Measurements from ENCODE around the gene FAM114A1. TPM values are rescaled to one million over a fixed set of nuclear protein-coding genes. Genes with fewer than 3 reads are reported as not detected.
"Not testable (repeated sequence)": the region's sequence is repeated elsewhere in the genome, so short reads cannot be mapped to it uniquely, and the experiment has no call there.

Gene FAM114A1
- total and polyA plus RNA-seq, 2 donors from 2014 or later = 10.8 to 31.1 TPM

DNA sequence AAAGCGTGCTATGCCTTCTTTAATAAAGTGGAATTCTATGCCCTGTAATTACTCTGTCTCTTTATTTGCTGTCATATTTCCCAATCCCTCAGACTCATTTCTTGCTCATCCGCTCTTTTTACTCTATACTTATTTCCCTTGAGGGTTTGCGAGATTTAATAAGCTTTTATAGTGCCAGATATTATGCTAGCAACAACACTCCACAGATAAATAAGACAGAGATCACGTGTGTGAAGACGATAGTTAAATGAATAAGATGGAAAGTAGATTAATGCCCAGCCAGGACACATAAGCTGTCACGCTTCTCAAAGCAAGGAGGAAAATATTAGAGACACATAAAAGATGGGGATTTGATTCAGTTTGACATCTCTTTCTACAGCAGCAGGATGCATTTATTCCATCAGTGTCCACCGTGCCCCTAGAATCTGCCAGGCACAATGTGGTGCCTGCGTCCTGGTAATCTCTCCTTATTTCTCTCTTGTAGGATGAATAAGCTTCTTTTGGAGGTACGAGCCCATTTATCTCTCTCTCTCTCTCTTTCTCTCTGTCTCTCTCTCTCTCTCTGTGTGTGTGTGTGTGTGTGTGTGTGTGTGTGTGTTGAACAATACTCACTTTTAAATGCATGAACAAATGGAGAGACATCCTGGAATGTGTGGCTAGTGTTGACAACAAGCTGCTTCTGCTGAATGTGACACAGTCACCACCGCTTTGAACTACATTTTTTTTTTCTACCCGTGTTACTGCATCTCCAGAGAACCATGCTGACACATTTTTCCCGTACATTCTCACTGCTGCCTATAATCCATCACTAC lies 116.4 kb downstream of the FAM114A1 start:
- no peak for FAIRE-seq
- H3K4me1 ChIP-seq (ENCODE audit: control insufficient read depth in 2 of 3, insufficient read depth in 2 of 3, low read depth in 1 of 3, low read length in 3 of 3) = no peaks in the 10 kb centered on the region
- no peak overlapping the region for H3K9ac ChIP-seq (ENCODE audit: low read length in 3 of 3)
- no peaks in the 10 kb centered on the region for H3K27me3 ChIP-seq (ENCODE audit: control insufficient read depth, insufficient read depth, low read length)
- no peak overlapping the region for H3K27ac ChIP-seq (ENCODE audit: low read depth in 2 of 2, low read length in 2 of 2)
- no peaks in the 10 kb centered on the region for H3K36me3 ChIP-seq (ENCODE audit: control insufficient read depth in 2 of 3, insufficient read depth in 3 of 3, low read length in 3 of 3)
- no peaks in the 10 kb centered on the region for H3K9me3 ChIP-seq (ENCODE audit: control insufficient read depth in 2 of 3, insufficient read depth in 1 of 3, low read length in 3 of 3)
- intact Hi-C loops (cut with DNase I) = no loop called here
- DNase-seq = peak in 2 of 5 donors; percentile 25 to 26
- TF ChIP-seq, protein P1, sequence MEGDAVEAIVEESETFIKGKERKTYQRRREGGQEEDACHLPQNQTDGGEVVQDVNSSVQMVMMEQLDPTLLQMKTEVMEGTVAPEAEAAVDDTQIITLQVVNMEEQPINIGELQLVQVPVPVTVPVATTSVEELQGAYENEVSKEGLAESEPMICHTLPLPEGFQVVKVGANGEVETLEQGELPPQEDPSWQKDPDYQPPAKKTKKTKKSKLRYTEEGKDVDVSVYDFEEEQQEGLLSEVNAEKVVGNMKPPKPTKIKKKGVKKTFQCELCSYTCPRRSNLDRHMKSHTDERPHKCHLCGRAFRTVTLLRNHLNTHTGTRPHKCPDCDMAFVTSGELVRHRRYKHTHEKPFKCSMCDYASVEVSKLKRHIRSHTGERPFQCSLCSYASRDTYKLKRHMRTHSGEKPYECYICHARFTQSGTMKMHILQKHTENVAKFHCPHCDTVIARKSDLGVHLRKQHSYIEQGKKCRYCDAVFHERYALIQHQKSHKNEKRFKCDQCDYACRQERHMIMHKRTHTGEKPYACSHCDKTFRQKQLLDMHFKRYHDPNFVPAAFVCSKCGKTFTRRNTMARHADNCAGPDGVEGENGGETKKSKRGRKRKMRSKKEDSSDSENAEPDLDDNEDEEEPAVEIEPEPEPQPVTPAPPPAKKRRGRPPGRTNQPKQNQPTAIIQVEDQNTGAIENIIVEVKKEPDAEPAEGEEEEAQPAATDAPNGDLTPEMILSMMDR (IDR thresholded peaks at IDR 0.05; ENCODE audit: borderline replicate concordance, extremely low read depth, insufficient read depth) = no peak
- no peak overlapping the region for H3K4me3 ChIP-seq (ENCODE audit: low read length in 3 of 3)

DNA sequence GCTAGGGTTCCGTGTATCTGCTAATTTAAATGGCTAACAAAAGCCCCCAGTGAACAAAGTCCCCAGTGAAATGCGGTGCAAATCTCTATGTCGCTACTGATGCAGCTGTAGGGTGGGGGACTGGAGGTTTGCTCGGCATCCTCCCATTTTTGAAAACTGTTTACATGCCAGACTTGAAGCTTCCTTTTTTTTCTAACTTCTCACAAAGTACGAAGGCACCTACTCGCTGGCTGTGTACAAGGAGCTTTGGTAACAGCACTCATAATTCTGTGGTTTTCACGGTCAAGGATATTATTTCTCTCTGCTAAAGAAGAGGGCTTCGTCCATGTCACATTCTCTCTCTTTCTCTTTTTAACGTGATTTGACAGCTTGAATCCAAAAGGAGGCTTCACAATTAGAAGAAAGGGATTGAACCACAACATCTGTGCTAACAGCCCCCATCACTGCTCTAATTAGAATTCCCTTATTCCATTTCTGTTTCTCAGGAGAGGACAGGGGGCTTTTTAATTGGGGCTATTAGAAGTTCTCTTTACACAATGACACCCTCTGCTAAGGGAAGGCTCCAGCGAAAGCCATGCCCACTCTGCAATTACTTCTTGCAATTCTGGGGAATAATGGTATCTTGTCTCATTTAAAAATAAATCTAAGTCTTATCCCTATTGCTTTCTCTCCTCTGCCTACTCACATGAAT lies 117.9 kb downstream of the FAM114A1 start:
- Histone ChIP-seq H3K27me3 (ENCODE audit: control insufficient read depth, insufficient read depth, low read length) (no peaks in the 10 kb centered on the region), H3K4me3 (ENCODE audit: low read length in 3 of 3) (no peak overlapping the region), H3K4me1 (ENCODE audit: control insufficient read depth in 2 of 3, insufficient read depth in 2 of 3, low read depth in 1 of 3, low read length in 3 of 3) (no peaks in the 10 kb centered on the region), H3K27ac (ENCODE audit: low read depth in 2 of 2, low read length in 2 of 2) (no peak overlapping the region), H3K36me3 (ENCODE audit: control insufficient read depth in 2 of 3, insufficient read depth in 3 of 3, low read length in 3 of 3) (no peaks in the 10 kb centered on the region), H3K9ac (ENCODE audit: low read length in 3 of 3) (no peak overlapping the region), H3K9me3 (ENCODE audit: control insufficient read depth in 2 of 3, insufficient read depth in 1 of 3, low read length in 3 of 3) (no peaks in the 10 kb centered on the region)
- intact Hi-C loops (cut with DNase I) = no loop called here
- TF ChIP-seq, protein P1 (IDR thresholded peaks at IDR 0.05; ENCODE audit: borderline replicate concordance, extremely low read depth, insufficient read depth) = no peak
- FAIRE-seq (no peak), DNase-seq (no peak)

DNA sequence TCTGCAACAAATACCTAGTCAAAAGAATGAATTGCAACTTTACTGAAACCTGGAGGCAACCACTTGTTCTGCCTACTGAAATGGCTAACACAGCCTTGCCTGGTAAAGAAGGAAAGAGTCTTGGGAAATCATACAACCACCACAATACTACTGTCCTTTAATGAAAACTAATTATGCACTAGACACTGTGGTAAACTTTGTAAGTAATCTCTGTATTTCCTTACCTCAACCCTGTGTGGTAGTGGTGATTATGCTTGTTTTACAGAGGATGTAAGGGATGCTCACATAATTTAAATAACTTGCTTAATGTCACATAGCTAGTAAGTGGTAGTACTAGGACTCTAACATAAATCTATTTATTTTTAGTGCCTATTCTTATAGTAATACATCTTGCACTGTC lies 119.9 kb downstream of the FAM114A1 start:
- no peak overlapping the region for H3K9ac ChIP-seq (ENCODE audit: low read length in 3 of 3)
- no peak overlapping the region for H3K4me3 ChIP-seq (ENCODE audit: low read length in 3 of 3)
- no peak overlapping the region for H3K27ac ChIP-seq (ENCODE audit: low read depth in 2 of 2, low read length in 2 of 2)
- TF ChIP-seq, protein P1 (IDR thresholded peaks at IDR 0.05; ENCODE audit: borderline replicate concordance, extremely low read depth, insufficient read depth) = no peak
- no peaks in the 10 kb centered on the region for H3K4me1 ChIP-seq (ENCODE audit: control insufficient read depth in 2 of 3, insufficient read depth in 2 of 3, low read depth in 1 of 3, low read length in 3 of 3)
- DNase-seq (no peak), FAIRE-seq (no peak)
- H3K36me3 ChIP-seq (ENCODE audit: control insufficient read depth in 2 of 3, insufficient read depth in 3 of 3, low read length in 3 of 3) = no peaks in the 10 kb centered on the region
- H3K27me3 ChIP-seq (ENCODE audit: control insufficient read depth, insufficient read depth, low read length) = no peaks in the 10 kb centered on the region
- intact Hi-C loops (cut with DNase I) = no loop called here
- H3K9me3 ChIP-seq (ENCODE audit: control insufficient read depth in 2 of 3, insufficient read depth in 1 of 3, low read length in 3 of 3) = no peaks in the 10 kb centered on the region

DNA sequence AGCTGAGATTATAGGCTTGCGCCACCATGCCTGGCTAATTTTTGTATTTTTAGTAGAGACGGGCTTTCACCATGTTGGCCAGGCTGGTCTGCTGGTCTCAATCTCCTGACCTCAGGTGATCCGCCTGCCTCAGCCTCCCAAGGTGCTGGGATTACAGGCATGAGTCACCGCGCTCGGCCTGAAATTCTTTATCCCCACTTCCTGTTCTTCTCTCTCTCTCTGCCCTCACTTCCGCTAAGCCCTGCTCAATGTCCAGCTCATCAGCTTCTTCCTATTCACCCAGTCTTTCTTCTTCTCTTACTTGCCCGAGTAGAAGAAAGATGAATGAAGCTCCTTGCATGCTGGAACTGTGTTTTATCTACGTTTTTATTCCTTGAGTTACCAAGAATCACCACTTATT lies 120.7 kb downstream of the FAM114A1 start:
- H3K9me3 ChIP-seq (ENCODE audit: control insufficient read depth in 2 of 3, insufficient read depth in 1 of 3, low read length in 3 of 3); H3K27me3 ChIP-seq (ENCODE audit: control insufficient read depth, insufficient read depth, low read length); intact Hi-C loops (cut with DNase I); H3K4me3 ChIP-seq (ENCODE audit: low read length in 3 of 3); H3K36me3 ChIP-seq (ENCODE audit: control insufficient read depth in 2 of 3, insufficient read depth in 3 of 3, low read length in 3 of 3); FAIRE-seq; H3K4me1 ChIP-seq (ENCODE audit: control insufficient read depth in 2 of 3, insufficient read depth in 2 of 3, low read depth in 1 of 3, low read length in 3 of 3); H3K27ac ChIP-seq (ENCODE audit: low read depth in 2 of 2, low read length in 2 of 2); DNase-seq; H3K9ac ChIP-seq (ENCODE audit: low read length in 3 of 3): not testable (repeated sequence)

Data from kidney (tissue), 14 donors.